Measurements from ENCODE around the gene ADAP2.

DNA sequence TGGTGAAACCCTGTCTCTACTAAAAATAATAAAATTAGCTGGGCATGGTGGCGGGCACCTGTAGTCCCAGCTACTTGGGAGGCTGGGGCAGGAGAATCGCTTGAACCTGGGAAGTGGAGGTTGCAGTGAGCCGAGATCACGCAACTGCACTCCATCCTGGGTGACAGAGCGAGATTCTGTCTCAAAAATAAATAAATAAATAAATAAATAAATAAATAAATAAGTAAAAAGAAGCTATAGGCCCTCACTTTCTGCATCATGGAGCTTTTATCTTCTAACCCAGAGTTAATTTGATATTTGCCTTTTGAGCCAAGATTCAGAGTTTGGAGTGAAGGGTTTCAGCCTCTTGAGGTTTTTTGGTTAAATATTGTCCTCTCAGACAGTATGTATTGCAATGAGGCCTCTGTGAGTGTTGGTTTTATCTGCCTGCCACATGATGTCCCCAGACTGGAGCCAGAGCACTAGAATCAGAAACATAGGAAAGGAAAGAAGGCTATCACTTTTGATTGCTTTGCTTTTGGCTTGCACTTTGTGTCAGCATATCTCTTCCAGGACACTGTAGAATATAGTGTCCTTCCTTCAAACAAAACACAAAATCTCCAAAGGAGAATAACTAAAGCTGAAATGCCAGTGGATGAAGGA is 81.6 kb downstream of the ADAP2 start:
- TF ChIP-seq, protein P1, sequence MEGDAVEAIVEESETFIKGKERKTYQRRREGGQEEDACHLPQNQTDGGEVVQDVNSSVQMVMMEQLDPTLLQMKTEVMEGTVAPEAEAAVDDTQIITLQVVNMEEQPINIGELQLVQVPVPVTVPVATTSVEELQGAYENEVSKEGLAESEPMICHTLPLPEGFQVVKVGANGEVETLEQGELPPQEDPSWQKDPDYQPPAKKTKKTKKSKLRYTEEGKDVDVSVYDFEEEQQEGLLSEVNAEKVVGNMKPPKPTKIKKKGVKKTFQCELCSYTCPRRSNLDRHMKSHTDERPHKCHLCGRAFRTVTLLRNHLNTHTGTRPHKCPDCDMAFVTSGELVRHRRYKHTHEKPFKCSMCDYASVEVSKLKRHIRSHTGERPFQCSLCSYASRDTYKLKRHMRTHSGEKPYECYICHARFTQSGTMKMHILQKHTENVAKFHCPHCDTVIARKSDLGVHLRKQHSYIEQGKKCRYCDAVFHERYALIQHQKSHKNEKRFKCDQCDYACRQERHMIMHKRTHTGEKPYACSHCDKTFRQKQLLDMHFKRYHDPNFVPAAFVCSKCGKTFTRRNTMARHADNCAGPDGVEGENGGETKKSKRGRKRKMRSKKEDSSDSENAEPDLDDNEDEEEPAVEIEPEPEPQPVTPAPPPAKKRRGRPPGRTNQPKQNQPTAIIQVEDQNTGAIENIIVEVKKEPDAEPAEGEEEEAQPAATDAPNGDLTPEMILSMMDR (IDR thresholded peaks at IDR 0.05) = no peak
- TF ChIP-seq POLR2AphosphoS5 (IDR thresholded peaks at IDR 0.05) = no peak

All from transverse colon (tissue), 4 donors.